HCT116 (cell line): ENCODE data around the gene IPCEF1. TPM values are rescaled to one million over a fixed set of nuclear protein-coding genes. Genes with fewer than 3 reads are reported as not detected.

Experiments
- ATAC-seq: fragments of 200-7000 bp; cut with Tn5 transposase; 2 replicates; pipeline ENCODE4 v1.9.1; 2020; ENCODE audit warnings: mild to moderate bottlenecking, moderate library complexity
- BruUV-seq: library from RNA; stranded (reverse); fragments of 400-500 nt; replicated peaks from 2 replicates; lab custom pipeline; 2021; lab: Mats Ljungman, UMichigan
- CTCF ChIA-PET: fragments of 300-600 bp; sonication (Branson Sonifier 250); formaldehyde crosslinking; loops from one replicate; lab custom pipeline; 2021; ENCODE audit warnings: antibody characterized with exemption; lab: Charles Lee
- POLR2A ChIA-PET: fragments of 300-600, 350-600 bp; sonication (Branson Sonifier 250); formaldehyde crosslinking; loops from one replicate; lab custom pipeline; 2021; ENCODE audit warnings: antibody characterized with exemption; lab: Charles Lee
- RAD21 ChIA-PET, 2 experiments: fragments of 300-600 bp; sonication (Branson Sonifier 250); formaldehyde crosslinking; loops; one replicate each; lab custom pipeline; 2023; ENCODE audit warnings: low total read pairs in 2 of 2; ENCODE audit not compliant: uncharacterized antibody in 2 of 2, unreplicated experiment in 2 of 2, low non-redundant PET in 1 of 2; lab: Charles Lee
- DNase-seq: peaks from one replicate; pipeline ENCODE4 v3.0.0-alpha.2; 2010; ENCODE audit warnings: low read depth, low spot score
- H2AFZ ChIP-seq: fragments of 200-600 bp; shearing (Covaris generic), sonication (generic); 2 replicates; pipeline ENCODE4 v1.6.1; 2017; ENCODE audit warnings: low read depth, mixed run types, mixed read lengths, antibody characterized with exemption, low read length; ENCODE audit not compliant: poor library complexity, severe bottlenecking
- H3K27ac ChIP-seq: 2 replicates; pipeline ENCODE4 v1.5.1; 2012; ENCODE audit warnings: low read depth, low read length
- H3K27me3 ChIP-seq: fragments of 200-600 bp; sonication (generic); 2 replicates; pipeline ENCODE4 v1.6.1; 2016; ENCODE audit warnings: mixed run types, low read length, mixed read lengths; ENCODE audit not compliant: insufficient read depth
- H3K36me3 ChIP-seq, 2 experiments: fragments of 200-500 bp in 1 of 2; fragments of 200-600 bp in 1 of 2; sonication (Bioruptor generic) in 1 of 2; sonication (generic) in 1 of 2; 2 replicates each; pipeline versions ENCODE4 v1.5.1 to v1.6.1; 2014 to 2016; ENCODE audit warnings: low read length in 2 of 2, inconsistent platforms in 1 of 2, mixed read lengths in 1 of 2, mixed run types in 1 of 2; ENCODE audit not compliant: insufficient read depth in 2 of 2, control insufficient read depth in 1 of 2
- H3K4me1 ChIP-seq, 2 experiments: fragments of 200-600 bp in 1 of 2; sonication (generic) in 1 of 2; 2 replicates each; pipeline versions ENCODE4 v1.5.1 to v1.6.1; 2012 to 2017; ENCODE audit warnings: low read length in 2 of 2, inconsistent platforms in 1 of 2, mild to moderate bottlenecking in 1 of 2, mixed read lengths in 1 of 2, mixed run types in 1 of 2, moderate library complexity in 1 of 2; ENCODE audit not compliant: insufficient read depth in 2 of 2, control insufficient read depth in 1 of 2
- H3K4me2 ChIP-seq: fragments of 200-600 bp; sonication (generic); 2 replicates; pipeline ENCODE4 v1.6.1; 2017; ENCODE audit warnings: mixed run types, low read length, mixed read lengths
- H3K4me3 ChIP-seq, 2 experiments: fragments of 200-600 bp in 1 of 2; sonication (generic) in 1 of 2; replicated peaks in 1 of 2; 2 replicates each; pipeline ENCODE4 v1.5.1; 2011 to 2016; ENCODE audit warnings: low read length in 2 of 2, control low read depth in 1 of 2, low read depth in 1 of 2, mild to moderate bottlenecking in 1 of 2, mixed read lengths in 1 of 2, mixed run types in 1 of 2
- H3K79me2 ChIP-seq: fragments of 200-600 bp; sonication (generic); 2 replicates; pipeline ENCODE4 v1.6.1; 2017; ENCODE audit warnings: mild to moderate bottlenecking, mixed run types, low read length, moderate library complexity, mixed read lengths; ENCODE audit not compliant: insufficient read depth
- H3K9ac ChIP-seq: fragments of 200-600 bp; sonication (generic); 2 replicates; pipeline ENCODE4 v1.6.1; 2016; ENCODE audit warnings: low read length, mixed read lengths
- H3K9me2 ChIP-seq: fragments of 200-600 bp; sonication (generic), shearing (Covaris generic); 2 replicates; pipeline ENCODE4 v1.6.1; 2017; ENCODE audit warnings: mixed run types, mild to moderate bottlenecking, moderate library complexity; ENCODE audit not compliant: insufficient read depth
- H3K9me3 ChIP-seq, 2 experiments: fragments of 200-500 bp in 1 of 2; fragments of 200-600 bp in 1 of 2; sonication (Bioruptor generic) in 1 of 2; sonication (generic) in 1 of 2; 2 replicates each; pipeline ENCODE4 v1.6.1; 2014 to 2017; ENCODE audit warnings: low read length in 2 of 2, mixed read lengths in 2 of 2, inconsistent platforms in 1 of 2, low read depth in 1 of 2, mild to moderate bottlenecking in 1 of 2, mixed run types in 1 of 2, moderate library complexity in 1 of 2; ENCODE audit not compliant: control insufficient read depth in 1 of 2, insufficient read depth in 1 of 2
- H4K20me1 ChIP-seq: fragments of 200-600 bp; sonication (generic), shearing (Covaris generic); 2 replicates; pipeline ENCODE4 v1.6.1; 2017; ENCODE audit warnings: mixed run types, mild to moderate bottlenecking, moderate library complexity; ENCODE audit not compliant: insufficient read depth
- CBX3 ChIP-seq: IDR thresholded peaks from 2 replicates; pipeline ENCODE4 v1.6.1; 2012; ENCODE audit warnings: low read depth
- ELF1 ChIP-seq: IDR thresholded peaks from 2 replicates; pipeline ENCODE4 v1.6.1; 2012; ENCODE audit warnings: low read depth, borderline replicate concordance
- EZH2 ChIP-seq: fragments of 200-600 bp; sonication (generic); IDR thresholded peaks from 2 replicates; pipeline ENCODE4 v1.6.1; 2017; ENCODE audit warnings: antibody characterized with exemption, mixed run types
- JUND ChIP-seq: IDR thresholded peaks from 2 replicates; pipeline ENCODE4 v1.6.1; 2012
- POLR2AphosphoS5 ChIP-seq: IDR thresholded peaks from 2 replicates; pipeline ENCODE4 v1.6.1; 2011; ENCODE audit warnings: mild to moderate bottlenecking, low read depth, low read length, moderate library complexity
- SIN3A ChIP-seq: IDR thresholded peaks from 2 replicates; pipeline ENCODE4 v1.6.1; 2012; ENCODE audit warnings: low read depth
- SP1 ChIP-seq: IDR thresholded peaks from 2 replicates; pipeline ENCODE4 v1.6.1; 2012; ENCODE audit warnings: low read depth
- SRF ChIP-seq: IDR thresholded peaks from 2 replicates; pipeline ENCODE4 v1.6.1; 2012; ENCODE audit warnings: low read depth
- TCF7L2 ChIP-seq: IDR thresholded peaks from 2 replicates; pipeline ENCODE4 v1.7.0; 2011; ENCODE audit warnings: borderline replicate concordance, inconsistent platforms; ENCODE audit not compliant: insufficient read depth, insufficient read length; ENCODE audit errors: extremely low read depth
- ZFX ChIP-seq: fragments of 450-650 bp; IDR thresholded peaks from 2 replicates; pipeline ENCODE4 v1.6.1; 2017
- intact Hi-C: fragments of 100-400 bp; cut with micrococcal nuclease; formaldehyde crosslinking; loops from 2 replicates; pipeline ENCODE4 v1.10.0; 2022
- total RNA-seq: library from RNA; stranded (reverse); gene quantifications from one replicate; pipeline ENCODE4 v1.2.1, GENCODE V29; 2021; ENCODE audit not compliant: unreplicated experiment
- TF ChIP-seq, protein P1 (sequence below), 3 experiments: fragments of 200-600 bp in 1 of 3; sonication (generic) in 1 of 3; IDR thresholded peaks in 2 of 3; conservative IDR thresholded peaks in 1 of 3; 2 replicates each; pipeline ENCODE4 v1.5.1; 2012 to 2017; ENCODE audit warnings: low read depth in 2 of 3, low read length in 2 of 3, antibody characterized with exemption in 1 of 3, borderline replicate concordance in 1 of 3, control low read depth in 1 of 3, mild to moderate bottlenecking in 1 of 3, mixed read lengths in 1 of 3, mixed run types in 1 of 3, moderate library complexity in 1 of 3; ENCODE audit not compliant: insufficient read depth in 1 of 3
- TF ChIP-seq, protein P2 (sequence below): IDR thresholded peaks from 2 replicates; pipeline ENCODE4 v1.6.1; 2012

IPCEF1 gene
- total RNA-seq, 1 experiment from 2014 or later, result 0.32 TPM

DNA sequence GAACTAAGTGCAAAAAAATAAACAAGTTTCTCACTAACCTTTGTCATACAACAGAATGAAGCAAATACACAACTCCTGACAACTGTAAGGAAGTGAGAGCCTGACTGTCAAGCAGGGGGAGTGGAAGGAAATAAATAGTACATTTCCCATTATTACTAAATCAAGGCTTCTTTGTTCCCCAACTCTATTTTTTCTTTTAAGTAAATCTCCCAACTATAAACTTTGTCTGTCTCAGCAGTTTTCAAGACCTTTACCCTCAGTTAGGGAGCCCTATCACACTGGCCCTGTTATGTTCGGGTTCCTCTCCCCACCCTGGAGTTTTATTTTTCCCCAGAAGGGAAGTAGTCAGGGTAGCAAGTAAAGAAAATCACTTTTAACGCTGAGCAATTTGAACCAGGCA lies 24.1 kb upstream of the IPCEF1 start:
- POLR2A ChIA-PET, result no interaction called here
- no peak for DNase-seq
- H3K9me3 ChIP-seq, result no peaks in the 10 kb centered on the region
- BruUV-seq, result no TSS peak
- no peak for TF ChIP-seq ELF1
- no peak for TF ChIP-seq SIN3A
- TF ChIP-seq TCF7L2, result no peak
- no peak for TF ChIP-seq EZH2
- TF ChIP-seq, protein P1, sequence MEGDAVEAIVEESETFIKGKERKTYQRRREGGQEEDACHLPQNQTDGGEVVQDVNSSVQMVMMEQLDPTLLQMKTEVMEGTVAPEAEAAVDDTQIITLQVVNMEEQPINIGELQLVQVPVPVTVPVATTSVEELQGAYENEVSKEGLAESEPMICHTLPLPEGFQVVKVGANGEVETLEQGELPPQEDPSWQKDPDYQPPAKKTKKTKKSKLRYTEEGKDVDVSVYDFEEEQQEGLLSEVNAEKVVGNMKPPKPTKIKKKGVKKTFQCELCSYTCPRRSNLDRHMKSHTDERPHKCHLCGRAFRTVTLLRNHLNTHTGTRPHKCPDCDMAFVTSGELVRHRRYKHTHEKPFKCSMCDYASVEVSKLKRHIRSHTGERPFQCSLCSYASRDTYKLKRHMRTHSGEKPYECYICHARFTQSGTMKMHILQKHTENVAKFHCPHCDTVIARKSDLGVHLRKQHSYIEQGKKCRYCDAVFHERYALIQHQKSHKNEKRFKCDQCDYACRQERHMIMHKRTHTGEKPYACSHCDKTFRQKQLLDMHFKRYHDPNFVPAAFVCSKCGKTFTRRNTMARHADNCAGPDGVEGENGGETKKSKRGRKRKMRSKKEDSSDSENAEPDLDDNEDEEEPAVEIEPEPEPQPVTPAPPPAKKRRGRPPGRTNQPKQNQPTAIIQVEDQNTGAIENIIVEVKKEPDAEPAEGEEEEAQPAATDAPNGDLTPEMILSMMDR (IDR thresholded peaks at IDR 0.05 in 2 of 3, conservative IDR thresholded peaks at IDR 0.05 in 1 of 3; ENCODE audit: borderline replicate concordance in 1 of 3, insufficient read depth in 1 of 3, low read depth in 2 of 3, low read length in 2 of 3), result no peak
- no peak for TF ChIP-seq CBX3
- no peak for TF ChIP-seq SP1
- TF ChIP-seq, all 23 proteins: peak for 0
- ATAC-seq, result no peak
- Histone ChIP-seq H3K4me2 (no peak overlapping the region), H3K36me3 (no peaks in the 10 kb centered on the region), H3K79me2 (no peaks in the 10 kb centered on the region), H3K27me3 (no peaks in the 10 kb centered on the region), H3K4me3 (no peak overlapping the region), H4K20me1 (no peaks in the 10 kb centered on the region), H3K27ac (no peak overlapping the region), H3K9ac (no peak overlapping the region), H3K4me1 (no peaks in the 10 kb centered on the region), H2AFZ (no peak overlapping the region), H3K9me2 (no peaks in the 10 kb centered on the region)
- CTCF ChIA-PET, result no interaction called here
- intact Hi-C loops, result no loop called here
- RAD21 ChIA-PET, result no interaction called here

DNA sequence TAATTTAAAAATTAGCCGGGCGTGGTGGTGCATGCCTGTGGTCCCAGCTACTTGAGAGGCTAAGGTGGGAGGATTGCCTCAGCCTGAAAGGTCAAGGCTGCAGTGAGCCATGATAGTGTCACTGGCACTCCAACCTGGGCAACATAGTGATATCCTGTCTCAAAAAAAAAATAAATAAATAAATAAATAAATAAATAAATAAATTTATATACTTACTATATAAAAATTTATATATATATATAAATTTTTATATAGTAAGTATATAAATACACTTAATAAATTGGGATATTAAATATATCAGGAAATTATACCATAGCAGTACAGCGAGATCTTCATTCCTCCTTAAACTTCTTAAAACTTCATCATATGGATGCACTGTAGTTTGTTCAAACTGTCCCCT lies 23.0 kb upstream of the IPCEF1 start:
- no peak for DNase-seq
- Histone ChIP-seq H3K9ac (no peak overlapping the region), H3K9me3 (no peaks in the 10 kb centered on the region), H3K27ac (no peak overlapping the region)
- TF ChIP-seq, protein P2, sequence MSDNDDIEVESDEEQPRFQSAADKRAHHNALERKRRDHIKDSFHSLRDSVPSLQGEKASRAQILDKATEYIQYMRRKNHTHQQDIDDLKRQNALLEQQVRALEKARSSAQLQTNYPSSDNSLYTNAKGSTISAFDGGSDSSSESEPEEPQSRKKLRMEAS, result no peak
- no peak for TF ChIP-seq TCF7L2
- TF ChIP-seq, protein P1 (IDR thresholded peaks at IDR 0.05 in 2 of 3, conservative IDR thresholded peaks at IDR 0.05 in 1 of 3; ENCODE audit: borderline replicate concordance in 1 of 3, insufficient read depth in 1 of 3, low read depth in 2 of 3, low read length in 2 of 3), result no peak
- TF ChIP-seq JUND, result no peak
- no peak for TF ChIP-seq POLR2AphosphoS5
- TF ChIP-seq ZFX, result no peak
- TF ChIP-seq SP1, result no peak
- no peak for TF ChIP-seq SRF
- TF ChIP-seq, all 23 proteins: peak for 0
- no TSS peak for BruUV-seq
- no peaks in the 10 kb centered on the region for H3K36me3 ChIP-seq
- CTCF ChIA-PET, result no interaction called here
- no peaks in the 10 kb centered on the region for H3K9me2 ChIP-seq
- H2AFZ ChIP-seq, result no peak overlapping the region
- H3K79me2 ChIP-seq, result no peaks in the 10 kb centered on the region
- no peaks in the 10 kb centered on the region for H3K27me3 ChIP-seq
- H3K4me2 ChIP-seq, result no peak overlapping the region
- no peak for ATAC-seq
- no peak overlapping the region for H3K4me3 ChIP-seq
- intact Hi-C loops, result no loop called here
- H3K4me1 ChIP-seq, result no peaks in the 10 kb centered on the region
- RAD21 ChIA-PET, result no interaction called here
- no peaks in the 10 kb centered on the region for H4K20me1 ChIP-seq
- POLR2A ChIA-PET, result no interaction called here
